Eye (tissue), 1 donor: ENCODE data around the gene CREBL2.
A peak's percentile ranks its signal among the peaks of the same experiment; 100 is the strongest.

ENCODE experiments used
- DNase-seq: peaks from one replicate; pipeline ENCODE4 v3.0.0-alpha.2; 2015

CREBL2 gene

GRCh38 chr12:12682284-12682683 is 70.6 kb downstream of the CREBL2 start:
- DNase-seq, result no peak

GRCh38 chr12:12683136-12683697 is 71.5 kb downstream of the CREBL2 start:
- no peak for DNase-seq

GRCh38 chr12:12683725-12684124 is 72.0 kb downstream of the CREBL2 start:
- DNase-seq, result peak; percentile 42

- peak; percentile 93 for DNase-seq
Observed at GRCh38 chr12:12684375-12685106, 72.9 kb downstream of the CREBL2 start.

DNA sequence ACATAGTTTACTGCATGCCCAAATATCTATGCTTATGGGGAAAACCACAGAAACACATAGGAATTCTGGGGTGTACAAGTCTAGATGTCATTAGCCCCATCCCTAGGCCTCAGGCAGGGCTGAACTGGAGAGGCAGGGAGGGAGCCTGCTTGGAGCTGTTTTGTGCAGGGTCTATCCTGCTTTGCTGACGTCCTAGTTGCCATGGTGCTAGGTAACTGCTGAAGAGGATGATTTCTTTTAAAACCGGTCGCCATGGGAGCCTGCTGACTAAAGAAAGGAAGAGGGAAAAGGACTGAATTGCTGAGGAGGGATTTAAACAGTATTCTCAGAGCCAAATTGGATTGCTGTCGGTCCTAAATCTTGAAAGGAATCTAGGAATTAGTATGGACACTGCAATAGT is 73.6 kb downstream of the CREBL2 start:
- DNase-seq, result peak; percentile 61

DNA sequence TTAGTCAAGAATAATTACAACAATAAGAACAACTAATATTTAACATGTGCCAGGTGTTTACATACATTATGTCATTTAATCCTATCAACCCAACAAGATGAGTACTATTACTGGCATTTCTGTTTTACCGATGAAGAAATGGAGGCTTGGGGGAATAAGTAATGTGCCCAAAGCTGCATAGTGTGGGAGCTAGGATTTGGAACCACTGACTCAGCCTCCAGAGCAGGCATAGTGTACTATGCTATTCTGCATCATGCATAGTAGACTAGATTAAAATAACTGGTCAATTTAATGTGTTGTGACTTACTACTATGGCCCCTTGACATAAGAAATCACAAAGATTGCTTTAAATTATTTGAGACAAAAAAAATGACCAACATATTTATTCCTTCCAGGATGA is 74.8 kb downstream of the CREBL2 start:
- DNase-seq, result no peak

DNA sequence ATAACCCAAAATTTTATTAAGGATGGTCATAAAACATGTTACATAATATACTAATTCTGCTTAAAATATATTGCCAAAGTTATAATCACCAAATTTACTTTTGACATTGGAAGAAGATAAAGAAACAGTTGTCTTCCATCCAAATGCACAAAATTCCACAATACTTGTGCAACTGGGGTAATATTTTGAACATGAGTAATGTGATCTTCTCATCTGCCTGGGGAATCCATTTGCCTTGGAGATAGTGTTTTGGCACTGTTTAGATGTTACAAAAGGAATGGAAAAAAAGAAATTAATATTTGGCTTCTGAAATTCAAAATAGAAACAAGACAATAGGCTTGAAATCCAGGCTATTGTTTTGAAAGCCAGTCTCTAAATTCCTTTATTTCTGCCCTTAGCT is 75.2 kb downstream of the CREBL2 start:
- DNase-seq, result no peak

DNA sequence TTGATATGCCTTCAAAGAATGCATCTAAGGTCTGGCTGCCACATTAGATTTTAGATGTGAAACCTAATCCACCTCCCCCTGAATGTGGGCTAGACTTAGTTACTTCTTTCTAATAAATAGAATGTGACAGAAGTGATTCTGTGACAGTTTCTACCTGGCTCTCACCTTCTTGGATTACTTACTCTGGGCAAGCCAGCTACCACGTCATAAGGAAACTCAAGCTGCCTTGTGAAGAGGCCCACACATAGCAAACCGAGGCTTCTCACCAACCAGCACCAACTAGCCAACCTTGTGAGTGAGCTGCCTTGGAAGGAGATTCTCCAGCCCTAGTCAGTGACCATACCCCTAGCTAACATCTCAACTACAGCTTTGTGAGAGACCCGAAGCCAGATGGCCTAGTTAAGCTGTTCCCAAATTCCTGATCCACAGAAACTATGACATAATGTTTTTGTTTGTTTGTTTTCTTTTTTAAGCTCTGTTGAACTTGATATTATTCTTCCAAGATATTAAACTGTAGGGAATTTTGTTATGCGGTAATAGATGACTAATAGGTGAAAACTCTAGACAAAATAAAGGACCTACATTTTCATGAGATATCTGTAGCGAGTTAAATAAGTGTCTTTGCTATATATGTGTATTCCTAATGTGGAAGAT is 78.1 kb downstream of the CREBL2 start:
- no peak for DNase-seq

DNA sequence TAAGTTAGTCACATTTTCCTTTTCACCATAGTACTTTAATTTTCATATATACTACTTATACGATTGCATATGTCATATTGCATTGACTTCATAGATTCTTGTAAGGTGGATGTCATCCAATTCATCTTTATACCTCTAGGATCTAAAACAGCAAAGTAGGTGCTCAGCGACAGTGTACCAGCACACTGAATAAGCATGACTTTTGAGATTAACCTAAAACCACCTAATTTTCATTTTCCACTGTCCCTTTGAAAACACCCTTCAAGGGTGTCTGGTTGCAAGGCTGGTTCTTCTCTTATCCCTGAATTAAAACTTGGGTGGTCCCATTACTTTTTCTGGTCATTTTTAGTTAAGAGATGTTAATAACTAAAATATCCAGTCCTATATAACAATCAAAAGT is 79.9 kb downstream of the CREBL2 start:
- DNase-seq, result no peak

GRCh38 chr12:12693111-12693671 is 81.5 kb downstream of the CREBL2 start:
- peak; percentile 39 for DNase-seq
